Hindlimb muscle (tissue), 1 donor: ENCODE data around the gene FBXO8. TPM values are rescaled to one million over a fixed set of nuclear protein-coding genes. Genes with fewer than 3 reads are reported as not detected.

ENCODE experiments used
- DNase-seq: peaks from one replicate; pipeline ENCODE4 v3.0.0-alpha.2; 2013
- polyA plus RNA-seq: library from polyadenylated mRNA; unstranded; fragments of 120-200 nt; gene quantifications from one replicate; pipeline ENCODE4 v1.2.1, GENCODE V29; 2013; ENCODE audit not compliant: insufficient read length

The FBXO8 gene
- polyA plus RNA-seq, 1 donor: 17.3 TPM

DNA sequence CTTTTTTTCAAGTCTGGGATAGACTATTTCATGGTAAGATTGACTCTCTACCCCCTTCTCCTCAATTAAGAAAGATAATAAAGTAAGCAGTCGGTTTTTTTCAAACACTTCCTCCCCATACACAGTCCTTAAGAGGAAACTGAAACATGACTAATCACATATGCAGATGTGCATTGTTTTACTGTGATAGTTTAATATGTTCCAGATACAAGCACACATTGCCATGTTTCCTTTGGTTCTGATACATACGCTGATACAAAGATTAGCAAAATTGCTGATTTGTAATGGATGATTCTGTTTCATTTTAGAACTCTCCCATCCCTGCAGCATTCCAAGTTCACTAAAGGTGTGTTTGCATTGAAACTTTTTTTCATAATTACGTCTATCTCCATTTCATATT is 76.1 kb downstream of the FBXO8 start:
- no peak for DNase-seq

- no peak for DNase-seq
Measured at GRCh38 chr4:174204164-174204831, 79.2 kb downstream of the FBXO8 start.

DNA sequence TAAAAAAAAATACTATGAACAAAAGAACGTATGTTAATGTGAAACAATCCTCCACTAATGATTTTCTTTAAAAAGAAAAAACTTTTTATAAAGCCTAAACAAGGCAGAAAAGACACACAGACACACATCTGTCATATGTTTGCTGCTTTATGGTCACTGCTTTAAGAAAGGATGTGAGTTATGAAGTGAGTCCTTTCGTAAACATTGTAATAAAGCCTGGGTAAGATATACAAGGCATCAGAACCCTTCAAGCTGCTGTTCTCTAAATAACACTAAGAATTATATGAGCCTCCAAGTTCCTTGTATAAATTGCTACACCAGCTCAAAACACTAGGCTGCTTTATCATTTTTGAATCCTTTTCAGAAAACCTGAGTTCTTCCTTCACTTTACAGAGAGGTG is 81.6 kb downstream of the FBXO8 start:
- no peak for DNase-seq

- DNase-seq: no peak
Measured at GRCh38 chr4:174199735-174200134, 83.7 kb downstream of the FBXO8 start.

- no peak for DNase-seq
Measured at GRCh38 chr4:174198828-174199227, 84.6 kb downstream of the FBXO8 start.

GRCh38 chr4:174198396-174198795 is 85.1 kb downstream of the FBXO8 start:
- DNase-seq: no peak

DNA sequence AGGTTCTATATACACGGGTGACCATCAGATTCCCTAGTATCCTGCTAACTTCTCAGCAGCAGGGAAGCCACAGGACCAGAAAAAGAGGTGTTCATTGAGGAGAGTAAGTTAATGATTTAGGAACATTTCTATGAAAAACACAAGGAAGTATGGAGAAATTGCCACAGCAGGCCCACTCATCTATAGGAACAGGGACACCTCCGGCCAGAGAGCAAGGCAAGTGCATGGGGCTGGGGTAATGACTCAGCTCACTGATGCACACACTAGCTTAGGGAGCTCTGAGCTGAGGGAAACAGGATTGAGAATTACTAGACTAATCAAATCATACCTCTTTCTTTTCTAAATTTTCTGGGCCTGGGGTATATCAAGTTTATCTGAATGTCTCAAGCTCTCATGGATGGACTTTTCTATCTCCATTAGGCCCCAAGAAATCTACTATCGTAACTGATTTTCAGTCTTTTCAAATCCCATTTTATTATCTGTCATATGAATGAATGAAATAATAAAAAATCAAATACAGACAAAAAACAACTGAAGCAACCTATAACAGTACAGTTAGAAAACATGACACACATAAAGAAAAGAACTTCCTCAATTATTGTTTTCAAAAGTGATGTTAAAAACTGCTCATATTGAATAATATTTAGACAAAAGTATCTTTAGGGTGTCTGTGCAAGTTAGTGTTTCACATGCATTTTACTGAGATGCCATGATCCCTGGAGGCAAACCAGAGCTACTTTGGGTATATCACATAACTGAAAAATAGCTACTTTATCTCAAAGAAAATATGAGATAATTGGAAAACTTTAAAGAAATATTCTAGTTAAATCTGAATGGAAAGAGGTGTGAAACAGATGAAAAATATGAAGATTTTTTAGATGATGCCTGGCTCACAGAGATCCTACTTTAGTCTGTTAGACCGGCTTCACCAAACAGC is 89.8 kb downstream of the FBXO8 start:
- DNase-seq: no peak

- no peak for DNase-seq
Measured at GRCh38 chr4:174192943-174193342, 90.5 kb downstream of the FBXO8 start.

- no peak for DNase-seq
Measured at GRCh38 chr4:174190832-174191500, 92.5 kb downstream of the FBXO8 start.

DNA sequence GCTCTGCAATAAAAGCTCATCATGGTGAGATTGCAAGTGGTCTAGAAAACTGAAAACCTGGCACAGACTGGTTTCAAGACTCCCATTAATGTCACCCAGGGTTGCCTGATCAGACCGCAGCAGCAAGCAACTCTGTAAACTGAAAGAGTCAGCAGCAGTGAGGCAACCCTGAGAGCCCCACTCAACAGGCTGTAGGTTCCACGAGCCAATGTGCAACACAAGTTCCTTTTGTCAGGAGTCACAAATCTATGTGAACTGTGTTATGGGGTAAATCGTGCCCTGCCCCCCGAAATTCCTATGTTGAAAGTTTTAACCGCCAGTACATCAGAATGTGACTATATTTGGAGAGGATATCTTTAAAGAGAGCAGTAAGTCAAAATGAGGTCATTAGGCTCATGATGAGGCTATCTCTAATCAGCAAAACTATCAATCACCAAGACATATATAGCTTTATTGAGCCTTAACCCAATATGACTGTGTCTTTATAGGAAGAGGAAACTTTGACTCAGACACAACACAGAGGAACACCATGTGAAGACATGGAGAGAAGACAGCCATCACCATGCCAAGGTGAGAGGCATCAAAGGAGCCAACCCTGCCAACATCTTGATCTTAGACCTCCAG is 94.0 kb downstream of the FBXO8 start:
- no peak for DNase-seq

Other genes with a start within 250 kb of the FBXO8 start
- 15.7 TPM for gene CEP44, start 244 bp upstream of the FBXO8 start, polyA plus RNA-seq
- gene HPGD, start 238.8 kb upstream of the FBXO8 start, polyA plus RNA-seq: 6.1 TPM